Esophagus (tissue), 2 donors: ENCODE data around the gene ATP1A1. TPM values are rescaled to one million over a fixed set of nuclear protein-coding genes. Genes with fewer than 3 reads are reported as not detected.
A peak's percentile ranks its signal among the peaks of the same experiment; 100 is the strongest.

ENCODE experiments used
- H3K27ac ChIP-seq, 2 donors: one replicate each; pipeline ENCODE4 v1.5.1; 2013; ENCODE audit warnings: low read depth in 2 of 2, mild to moderate bottlenecking in 2 of 2, inconsistent platforms in 1 of 2, low read length in 1 of 2, moderate library complexity in 1 of 2
- H3K27me3 ChIP-seq, 2 donors: one replicate each; pipeline ENCODE4 v1.6.1; 2013; ENCODE audit warnings: low read length in 2 of 2, control low read depth in 1 of 2, mild to moderate bottlenecking in 1 of 2; ENCODE audit not compliant: insufficient read depth in 2 of 2, control insufficient read depth in 1 of 2
- H3K36me3 ChIP-seq, 2 donors: one replicate each; pipeline ENCODE4 v1.6.1; 2013; ENCODE audit warnings: low read length in 1 of 2; ENCODE audit not compliant: control insufficient read depth in 2 of 2, insufficient read depth in 2 of 2
- H3K4me1 ChIP-seq, 2 donors: one replicate each; pipeline ENCODE4 v1.6.1; 2013; ENCODE audit warnings: low read length in 1 of 2; ENCODE audit not compliant: control insufficient read depth in 2 of 2, insufficient read depth in 2 of 2
- H3K4me3 ChIP-seq, 2 donors: one replicate each; pipeline ENCODE4 v1.5.1; 2013; ENCODE audit warnings: low read length in 2 of 2, mild to moderate bottlenecking in 2 of 2, low read depth in 1 of 2, moderate library complexity in 1 of 2
- H3K9me3 ChIP-seq, 2 donors: one replicate each; pipeline ENCODE4 v1.6.1; 2013; ENCODE audit warnings: mild to moderate bottlenecking in 2 of 2, low read depth in 1 of 2, low read length in 1 of 2, moderate library complexity in 1 of 2; ENCODE audit not compliant: control insufficient read depth in 2 of 2, insufficient read depth in 1 of 2
- WGBS, 2 donors: extraction: QIAGEN DNeasy Blood & Tissue Kit; methylation state at CpG; one replicate each; pipeline ENCODE4 v1.1.7; 2013; 5-methylcytosine and 5-hydroxymethylcytosine counted together
- polyA plus RNA-seq, 2 donors: library from polyadenylated mRNA; stranded (reverse); fragments of 200-250 nt; gene quantifications; one replicate each; pipeline ENCODE4 v1.2.3, GENCODE V29; 2013
- donor health status: healthy with polysubstance abuse.
- donor health status: Bipolar disorder and iron deficiency.

ATP1A1 gene
- polyA plus RNA-seq, 2 donors = 117 to 196 TPM

DNA sequence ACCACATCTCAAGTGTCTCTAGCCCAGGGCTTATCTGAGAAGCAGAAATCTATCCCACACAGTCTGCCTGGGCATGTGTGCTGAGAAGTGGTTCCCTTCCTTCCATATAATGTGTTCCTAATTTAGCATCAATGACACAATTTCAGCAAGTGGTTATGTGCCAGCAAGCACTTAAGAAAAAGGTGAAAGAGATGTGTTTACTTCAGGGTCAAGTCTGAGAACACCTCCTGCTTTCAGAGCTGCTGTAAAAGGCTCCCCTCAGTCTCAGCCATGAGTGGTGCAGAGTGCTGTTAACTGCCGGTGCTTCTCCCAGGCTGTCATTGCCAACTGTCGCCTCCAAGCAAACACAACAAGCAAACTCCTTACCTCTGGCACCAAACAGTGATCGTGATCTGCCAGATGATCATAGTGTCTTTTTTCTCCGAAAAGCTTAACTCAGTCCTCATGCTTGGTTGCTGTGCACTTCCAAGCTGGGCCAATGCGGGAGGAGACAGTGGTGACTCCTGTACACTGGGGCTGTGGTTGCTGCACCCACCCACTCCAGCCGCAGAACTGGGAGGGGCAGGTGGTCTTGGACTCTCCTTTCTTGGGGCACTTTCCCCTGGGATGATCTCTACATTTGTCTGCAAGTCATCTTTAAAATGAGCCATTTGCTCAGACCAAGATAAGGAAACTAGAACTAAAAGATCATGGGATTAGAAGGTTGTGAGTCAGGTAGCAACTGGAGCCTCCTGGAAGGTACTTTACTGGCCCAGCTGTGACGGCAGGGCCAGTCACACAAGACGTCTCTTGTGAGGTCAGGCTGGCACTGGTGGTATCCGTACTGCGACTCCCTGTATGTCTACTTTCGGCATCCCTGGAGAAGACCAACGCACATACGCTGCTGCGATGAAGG is 32.4 kb downstream of the ATP1A1 start:
- H3K27me3 ChIP-seq = no peaks in the 10 kb centered on the region
- H3K27ac ChIP-seq = no peak overlapping the region
- no peaks in the 10 kb centered on the region for H3K9me3 ChIP-seq
- WGBS, 2 donors = 77 to 78% methylated on average over 14 of the region's 14 CpGs
- H3K4me3 ChIP-seq = no peak overlapping the region
- H3K36me3 ChIP-seq = peaks cover 31 to 51% of the 10 kb centered on the region in 2 donors
- H3K4me1 ChIP-seq = peaks cover 3 to 10% of the 10 kb centered on the region in 2 donors

DNA sequence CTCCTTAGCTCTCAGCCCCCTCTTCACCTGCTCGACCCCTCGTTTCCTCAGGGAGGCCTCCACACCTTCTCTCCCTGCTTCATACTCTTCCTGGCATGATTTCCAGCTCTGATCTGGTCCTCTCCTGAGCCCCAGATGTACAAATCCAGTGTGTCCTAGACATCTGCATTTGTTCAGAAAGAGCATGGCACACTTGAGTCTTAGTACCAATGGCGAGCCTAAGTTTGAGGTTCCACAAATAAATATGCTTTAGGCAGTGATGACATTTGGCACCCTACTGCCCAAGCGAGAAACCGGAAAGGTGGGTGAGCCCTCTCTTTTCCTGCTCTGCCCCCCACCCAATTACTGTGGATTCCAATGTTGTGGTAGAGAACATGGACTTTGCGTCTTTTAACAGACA is 34.0 kb downstream of the ATP1A1 start:
- 90 to 94% methylated on average over 6 of the region's 6 CpGs for WGBS, 2 donors
- H3K4me3 ChIP-seq = no peak overlapping the region
- H3K27me3 ChIP-seq = no peaks in the 10 kb centered on the region
- peaks cover 3 to 10% of the 10 kb centered on the region in 2 donors for H3K4me1 ChIP-seq
- H3K36me3 ChIP-seq = peaks cover 21 to 41% of the 10 kb centered on the region in 2 donors
- H3K9me3 ChIP-seq = no peaks in the 10 kb centered on the region
- H3K27ac ChIP-seq = no peak overlapping the region

DNA sequence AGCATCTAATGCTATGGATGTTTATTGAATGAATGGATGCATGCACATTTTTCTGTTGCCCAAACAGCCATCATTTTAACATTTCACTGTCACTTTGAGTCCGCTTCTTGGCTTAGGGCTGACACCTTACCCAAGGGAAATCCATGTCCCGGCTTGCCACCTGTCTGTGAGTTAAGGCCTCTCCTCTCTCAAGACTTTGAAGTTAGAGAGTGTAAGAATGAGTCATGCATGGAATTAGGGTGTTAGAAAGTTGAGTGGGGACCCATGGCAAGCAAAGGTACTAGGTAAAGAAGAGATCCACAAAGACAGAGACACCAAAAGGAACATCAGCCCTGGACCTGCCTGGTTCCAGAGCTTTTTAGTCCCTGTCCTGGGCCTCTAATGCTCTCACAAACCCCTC is 35.1 kb downstream of the ATP1A1 start:
- peaks cover 9 to 32% of the 10 kb centered on the region in 2 donors for H3K36me3 ChIP-seq
- H3K4me1 ChIP-seq = peaks cover 3 to 10% of the 10 kb centered on the region in 2 donors
- no peaks in the 10 kb centered on the region for H3K9me3 ChIP-seq
- no peak overlapping the region for H3K4me3 ChIP-seq
- no peaks in the 10 kb centered on the region for H3K27me3 ChIP-seq
- WGBS, 2 donors = 51 to 74% methylated on average over 2 of the region's 2 CpGs
- H3K27ac ChIP-seq = peak overlapping the region in 1 of 2 donors; percentile 15

GRCh38 chr1:116408803-116409720 is 36.0 kb downstream of the ATP1A1 start:
- Histone ChIP-seq H3K4me1 (peaks cover 3 to 10% of the 10 kb centered on the region in 2 donors), H3K36me3 (peaks cover 8 to 29% of the 10 kb centered on the region in 2 donors), H3K27ac (peak overlapping the region; percentile 60 to 61), H3K4me3 (no peak overlapping the region), H3K9me3 (no peaks in the 10 kb centered on the region), H3K27me3 (no peaks in the 10 kb centered on the region)
- 78 to 89% methylated on average over 13 of the region's 13 CpGs for WGBS, 2 donors

DNA sequence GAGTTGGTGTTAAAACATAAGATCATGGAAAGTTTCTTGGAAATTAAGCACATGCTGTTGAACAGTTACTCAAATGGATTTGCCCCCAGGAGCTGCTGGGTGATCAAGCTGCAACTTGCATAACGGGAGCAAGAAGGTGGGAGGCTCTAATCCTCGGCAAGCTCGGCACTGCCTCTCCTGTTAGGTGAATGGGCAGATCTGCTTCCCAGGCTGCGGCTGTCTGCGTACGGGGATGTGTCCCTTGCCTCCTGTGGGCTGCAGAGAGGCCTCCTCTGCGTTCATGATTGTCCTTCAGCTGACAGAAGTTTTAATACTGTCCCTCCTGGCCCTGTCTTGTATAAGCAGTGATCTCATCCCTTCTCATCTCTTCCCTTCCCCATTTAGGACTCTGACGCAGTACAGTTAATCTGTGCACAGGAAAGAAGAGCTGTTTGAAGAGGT is 36.7 kb downstream of the ATP1A1 start:
- no peak overlapping the region for H3K4me3 ChIP-seq
- H3K27ac ChIP-seq = peak overlapping the region in 1 of 2 donors; percentile 60
- H3K36me3 ChIP-seq = peaks cover 8 to 25% of the 10 kb centered on the region in 2 donors
- no peaks in the 10 kb centered on the region for H3K9me3 ChIP-seq
- peaks cover 3 to 10% of the 10 kb centered on the region in 2 donors for H3K4me1 ChIP-seq
- no peaks in the 10 kb centered on the region for H3K27me3 ChIP-seq
- WGBS, 2 donors = 46 to 69% methylated on average over 8 of the region's 8 CpGs

GRCh38 chr1:116411784-116412479 is 38.9 kb downstream of the ATP1A1 start:
- WGBS, 2 donors = 55 to 63% methylated on average over 2 of the region's 2 CpGs
- H3K9me3 ChIP-seq = no peaks in the 10 kb centered on the region
- H3K27me3 ChIP-seq = no peaks in the 10 kb centered on the region
- peaks cover 0 to 8% of the 10 kb centered on the region in 2 donors for H3K36me3 ChIP-seq
- peaks cover 3 to 10% of the 10 kb centered on the region in 2 donors for H3K4me1 ChIP-seq
- H3K4me3 ChIP-seq = no peak overlapping the region
- H3K27ac ChIP-seq = no peak overlapping the region

DNA sequence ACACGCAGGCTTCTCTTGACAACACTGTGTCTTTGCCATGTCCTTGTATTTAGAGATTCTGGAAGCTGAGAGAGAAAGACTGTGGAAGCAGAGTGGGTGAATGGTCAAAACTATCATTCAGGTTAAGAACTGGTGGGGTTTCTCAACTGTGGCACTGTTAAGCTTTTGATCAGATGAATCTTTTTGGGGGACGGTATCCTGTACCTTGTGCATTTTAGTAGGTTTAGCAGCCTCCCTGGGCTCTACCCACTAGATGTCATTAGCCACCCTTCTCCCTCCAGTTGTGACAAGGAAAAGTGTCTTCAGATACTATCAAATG is 39.4 kb downstream of the ATP1A1 start:
- Histone ChIP-seq H3K27ac (no peak overlapping the region), H3K4me3 (no peak overlapping the region), H3K9me3 (no peaks in the 10 kb centered on the region), H3K36me3 (peaks cover 0 to 4% of the 10 kb centered on the region in 2 donors), H3K4me1 (peaks cover 3 to 10% of the 10 kb centered on the region in 2 donors), H3K27me3 (no peaks in the 10 kb centered on the region)
- 84 to 94% methylated on average over 2 of the region's 2 CpGs for WGBS, 2 donors

DNA sequence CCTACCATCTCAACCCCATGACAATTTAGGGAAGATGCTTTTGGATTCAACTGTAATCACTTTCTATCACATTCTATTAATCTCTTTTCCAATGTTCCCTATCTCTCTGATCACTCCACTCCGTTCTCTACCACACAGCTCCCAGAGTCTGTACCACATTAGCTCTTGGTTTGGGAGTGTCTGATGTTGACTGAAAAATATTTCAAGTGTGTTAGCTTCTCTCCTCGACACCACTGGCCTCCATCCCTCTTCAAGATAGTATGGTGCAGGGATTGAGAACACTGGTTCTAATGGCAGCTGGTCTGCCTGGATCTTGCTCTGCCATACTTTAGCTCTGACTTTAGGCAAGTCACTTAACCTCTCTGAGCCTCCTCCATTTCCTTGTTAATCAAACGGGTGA is 39.9 kb downstream of the ATP1A1 start:
- 88 to 89% methylated on average over 3 of the region's 3 CpGs for WGBS, 2 donors

DNA sequence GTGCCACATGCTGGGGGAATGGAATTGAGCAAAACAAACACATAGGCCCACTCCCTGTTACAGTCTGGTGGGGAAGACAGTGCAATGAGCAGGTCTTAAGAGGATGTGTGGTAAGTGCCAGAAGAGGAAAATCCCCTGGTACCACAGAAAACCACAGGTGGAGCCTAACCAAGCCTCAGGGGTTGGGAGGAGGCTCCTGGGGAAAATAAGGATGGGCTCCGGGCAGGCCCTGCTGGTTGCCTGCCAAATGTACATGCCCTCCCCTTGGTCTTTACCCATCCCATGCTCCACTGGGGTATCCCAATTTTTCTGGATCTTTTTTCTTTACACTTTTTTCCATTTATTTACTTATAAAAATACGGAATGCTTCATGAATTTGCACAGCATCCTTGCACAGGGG is 40.4 kb downstream of the ATP1A1 start:
- WGBS, 2 donors = 72 to 75% methylated on average over 2 of the region's 2 CpGs
- Histone ChIP-seq H3K27me3 (no peaks in the 10 kb centered on the region), H3K4me1 (peaks cover 3 to 15% of the 10 kb centered on the region in 2 donors), H3K27ac (no peak overlapping the region), H3K36me3 (no peaks in the 10 kb centered on the region), H3K9me3 (no peaks in the 10 kb centered on the region), H3K4me3 (no peak overlapping the region)

More for the DNA sequence above, 39.9 kb downstream of the ATP1A1 start:
- Histone ChIP-seq H3K4me3 (no peak overlapping the region), H3K36me3 (peaks cover 0 to 2% of the 10 kb centered on the region in 2 donors), H3K27ac (no peak overlapping the region), H3K4me1 (peaks cover 3 to 15% of the 10 kb centered on the region in 2 donors), H3K27me3 (no peaks in the 10 kb centered on the region), H3K9me3 (no peaks in the 10 kb centered on the region)
